HG03342 (cell line): ENCODE results near the gene VSIG4.
"Not testable (repeated sequence)": the region's sequence is repeated elsewhere in the genome, so short reads cannot be mapped to it uniquely, and the experiment has no call there.

Experiments
- ATAC-seq: cut with Tn5 transposase; IDR thresholded peaks from one replicate; pipeline ENCODE4 v1.9.1; 2021; ENCODE audit warnings: mild to moderate bottlenecking, moderate library complexity; ENCODE audit not compliant: unreplicated experiment

The VSIG4 gene

GRCh38 chrX:66039944-66040343 lies at the start of gene VSIG4:
Gene VSIG4, minus strand, starts transcription at chrX:66040080. Its CDS starts 82 bp downstream, at chrX:66039998.
- no peak for ATAC-seq

DNA sequence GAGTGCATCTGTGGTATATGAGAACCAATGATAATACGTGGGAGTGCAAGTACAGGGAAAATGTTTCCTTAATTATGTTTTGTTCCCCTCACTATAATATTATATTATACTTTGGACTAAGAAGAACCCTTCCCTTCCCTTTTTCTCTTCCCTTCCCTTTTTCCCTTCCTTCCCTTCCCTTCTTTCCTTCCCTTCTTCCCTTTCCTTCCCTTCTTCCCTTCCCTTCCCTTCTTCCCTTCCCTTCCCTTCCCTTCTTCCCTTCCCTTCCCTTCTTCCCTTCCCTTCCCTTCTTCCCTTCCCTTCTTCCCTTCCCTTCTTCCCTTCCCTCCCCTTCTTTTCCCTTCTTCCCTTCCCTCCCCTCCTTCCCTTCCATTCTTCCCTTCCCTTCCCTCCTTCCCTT lies 36.9 kb upstream of the VSIG4 start:
- no peak for ATAC-seq

DNA sequence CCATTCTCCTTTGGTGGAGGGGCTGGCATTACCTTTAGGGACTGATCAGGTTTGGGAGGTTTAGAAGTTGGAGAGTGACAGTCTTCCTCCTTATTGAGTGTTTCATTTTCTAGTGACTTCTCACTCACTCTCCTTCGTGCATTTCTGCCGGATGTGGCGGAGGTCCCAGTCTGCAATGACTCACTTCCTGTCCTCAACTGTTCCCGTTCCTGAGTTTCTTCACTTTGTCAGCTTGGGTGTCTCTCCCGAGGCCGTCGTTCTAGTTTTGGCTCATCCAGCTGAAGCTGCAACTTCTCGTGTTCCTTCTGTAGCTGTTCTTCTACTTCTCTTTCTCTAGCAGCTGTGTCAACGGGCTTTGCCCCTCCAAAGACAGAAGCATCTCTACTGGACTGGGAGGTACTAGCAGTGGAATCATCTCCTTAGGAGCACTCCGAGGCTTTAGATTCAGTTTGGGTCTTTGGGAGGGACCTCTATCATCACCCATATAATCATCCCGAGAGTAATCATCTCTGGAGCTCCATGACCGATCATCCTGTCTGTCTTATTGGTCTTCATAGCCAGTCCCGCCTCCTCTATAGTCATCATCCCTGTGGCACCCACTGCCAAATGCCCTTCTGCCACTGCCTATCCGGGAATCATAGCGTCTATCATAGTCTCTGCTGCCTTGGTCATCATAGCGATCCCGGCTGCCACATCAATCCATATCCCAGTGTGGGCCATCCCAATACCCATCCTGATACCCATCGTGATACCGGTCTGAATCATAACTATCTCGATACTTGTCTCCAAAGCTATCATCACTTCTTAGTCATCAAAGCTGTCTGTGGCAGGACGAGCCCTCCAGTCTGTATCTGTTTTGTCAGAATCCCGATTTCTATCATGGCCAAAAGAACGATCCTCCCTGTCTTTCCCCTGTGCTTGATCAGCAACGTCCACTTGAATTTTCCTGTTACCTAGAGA lies 35.3 kb upstream of the VSIG4 start:
- ATAC-seq, result no peak

DNA sequence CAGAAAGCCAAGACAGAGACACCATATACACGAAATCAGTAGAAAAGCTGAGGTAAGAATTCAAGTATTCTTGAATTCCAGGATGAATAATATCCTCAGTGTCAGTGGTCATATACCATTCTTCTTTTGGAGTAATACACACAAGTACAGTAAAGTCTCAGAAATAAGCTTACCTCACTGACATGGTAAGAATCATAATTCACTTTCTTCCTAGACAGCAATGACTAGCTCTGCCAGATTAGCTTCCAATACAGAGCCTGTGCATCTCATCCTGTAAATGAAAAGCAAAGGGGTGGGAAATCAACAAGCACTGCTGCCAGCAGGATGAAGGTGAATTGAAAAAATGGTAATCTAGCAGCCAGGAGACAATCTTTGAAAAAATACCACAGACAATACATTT lies 31.2 kb upstream of the VSIG4 start:
- ATAC-seq, result no peak

GRCh38 chrX:66064261-66064660 lies 24.4 kb upstream of the VSIG4 start:
- no peak for ATAC-seq

GRCh38 chrX:66057019-66057418 lies 17.1 kb upstream of the VSIG4 start:
- ATAC-seq, result not testable (repeated sequence)

GRCh38 chrX:66054978-66055377 lies 15.1 kb upstream of the VSIG4 start:
- no peak for ATAC-seq

DNA sequence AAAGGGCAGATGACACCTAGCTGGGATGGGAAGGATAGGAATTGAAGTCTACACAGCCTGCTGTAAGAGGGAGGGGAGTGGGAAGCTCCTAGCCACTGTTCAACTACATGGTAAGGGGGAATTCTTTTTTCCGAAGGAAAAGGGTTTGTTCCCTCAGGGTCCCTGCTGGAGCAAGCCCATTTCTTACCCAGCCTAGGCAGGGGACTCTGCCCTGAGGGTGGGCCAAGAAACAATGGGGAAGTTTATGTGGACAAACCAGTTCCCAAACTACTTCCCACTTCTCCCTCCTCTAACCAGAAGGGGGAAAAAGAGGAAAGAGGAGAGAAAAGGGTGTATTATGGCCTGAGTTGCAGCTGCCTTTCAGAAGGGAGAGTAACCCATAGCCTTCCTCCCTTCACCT lies 13.5 kb upstream of the VSIG4 start:
- ATAC-seq, result no peak

GRCh38 chrX:66051980-66052379 lies 12.1 kb upstream of the VSIG4 start:
- ATAC-seq, result no peak

DNA sequence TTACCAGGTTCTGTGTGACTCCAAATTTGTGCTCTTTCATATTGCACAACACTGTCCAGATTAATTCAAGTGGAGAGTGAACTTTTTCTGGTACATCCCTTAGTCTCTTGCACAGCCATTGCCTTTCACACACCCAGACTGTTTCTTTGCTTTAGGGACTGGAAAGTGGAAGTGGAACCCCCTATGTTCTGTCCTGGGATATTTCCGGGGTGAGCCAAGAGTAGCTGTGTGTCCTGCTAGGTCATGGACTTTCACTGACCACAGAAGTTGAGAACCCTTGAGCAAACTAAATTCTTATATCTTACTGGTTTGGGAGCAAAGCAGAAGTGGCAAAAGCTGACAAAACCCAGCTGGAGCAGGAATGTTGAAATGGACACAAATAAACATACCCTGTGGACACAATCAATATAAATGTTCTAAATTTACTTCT lies 10.3 kb upstream of the VSIG4 start:
- ATAC-seq, result no peak

- no peak for ATAC-seq
These were observed 9.2 kb upstream of the VSIG4 start for GRCh38 chrX:66049056-66049455.

GRCh38 chrX:66046612-66047235 lies 6.8 kb upstream of the VSIG4 start:
- peak; percentile 77 for ATAC-seq

GRCh38 chrX:66045894-66046293 lies 6.0 kb upstream of the VSIG4 start:
- ATAC-seq, result no peak

DNA sequence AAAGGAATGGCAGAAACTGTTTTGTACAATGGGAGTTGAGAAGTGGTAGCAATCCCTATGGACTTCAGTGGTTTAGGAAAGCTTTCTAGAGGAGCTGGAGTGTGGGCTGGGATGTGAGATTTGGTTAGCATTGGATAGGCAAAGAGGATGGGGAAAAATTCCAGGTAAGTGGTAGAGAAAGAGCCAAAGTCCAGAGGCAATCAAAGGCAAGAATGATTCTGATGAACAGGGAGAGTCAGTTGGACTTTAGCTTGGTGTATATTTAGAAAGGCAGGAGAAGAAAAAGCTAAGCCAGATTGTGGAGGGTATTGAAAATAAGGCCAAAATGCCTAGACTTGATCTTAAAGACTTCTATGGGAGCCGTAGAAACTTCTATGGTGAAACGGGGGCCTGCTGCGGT lies 3.7 kb upstream of the VSIG4 start:
- no peak for ATAC-seq

DNA sequence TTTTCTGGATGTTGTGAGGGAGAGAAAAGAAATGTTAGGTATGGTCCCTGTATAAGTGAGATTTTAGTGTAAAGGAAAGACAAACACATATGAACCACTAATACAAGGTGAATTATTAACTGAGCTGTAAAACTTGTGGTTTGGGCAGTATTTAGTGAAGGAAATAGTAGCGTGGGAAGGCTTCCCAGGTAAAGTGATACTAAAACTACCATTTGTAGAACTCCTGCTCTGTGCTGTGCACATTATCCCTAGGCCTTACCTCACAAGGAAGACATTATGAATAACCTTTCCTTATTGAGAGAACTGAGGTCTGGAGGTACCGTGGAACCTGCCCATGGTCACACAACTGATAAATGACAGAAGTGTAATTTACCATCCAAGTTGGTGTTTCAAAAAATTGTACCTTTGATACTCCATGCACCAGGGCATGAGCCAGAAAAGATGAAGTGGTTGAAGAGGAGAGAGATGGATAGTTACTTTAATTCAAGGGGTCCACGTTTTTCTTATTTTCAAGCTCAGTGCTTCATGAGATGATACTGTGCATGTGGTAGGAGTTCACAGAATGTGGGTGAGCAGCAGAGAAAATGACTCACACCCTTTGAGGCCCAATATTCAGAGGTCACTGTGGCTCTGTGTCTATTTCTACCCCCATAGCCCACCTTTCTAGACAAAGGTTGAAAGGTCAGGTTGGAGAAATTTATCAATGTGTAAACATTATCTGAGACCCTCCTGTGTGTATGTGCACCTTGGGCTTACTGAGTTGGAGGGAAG lies 2.6 kb upstream of the VSIG4 start:
- ATAC-seq, result peak; percentile 35

DNA sequence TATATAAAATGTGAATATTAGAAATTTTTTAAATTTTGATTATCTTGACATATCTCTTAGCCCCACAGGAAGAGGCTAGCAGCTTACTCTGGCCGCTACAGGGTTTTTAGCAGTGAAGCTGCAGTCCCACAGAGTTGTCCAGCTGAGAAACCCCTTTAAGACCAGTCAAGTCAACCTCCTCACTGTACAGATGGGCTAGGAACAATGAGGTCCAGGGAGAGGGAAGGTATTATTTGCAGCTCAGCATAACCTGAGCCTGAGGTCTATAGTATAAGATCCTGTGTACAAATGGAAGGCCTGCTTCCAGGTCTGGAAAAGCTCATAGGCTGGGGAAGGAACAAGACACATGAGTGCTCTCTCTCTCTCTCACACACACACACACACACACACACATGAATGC lies 1.8 kb downstream of the VSIG4 start:
- ATAC-seq, result no peak

GRCh38 chrX:66036231-66036630 lies 3.6 kb downstream of the VSIG4 start:
- ATAC-seq, result no peak

DNA sequence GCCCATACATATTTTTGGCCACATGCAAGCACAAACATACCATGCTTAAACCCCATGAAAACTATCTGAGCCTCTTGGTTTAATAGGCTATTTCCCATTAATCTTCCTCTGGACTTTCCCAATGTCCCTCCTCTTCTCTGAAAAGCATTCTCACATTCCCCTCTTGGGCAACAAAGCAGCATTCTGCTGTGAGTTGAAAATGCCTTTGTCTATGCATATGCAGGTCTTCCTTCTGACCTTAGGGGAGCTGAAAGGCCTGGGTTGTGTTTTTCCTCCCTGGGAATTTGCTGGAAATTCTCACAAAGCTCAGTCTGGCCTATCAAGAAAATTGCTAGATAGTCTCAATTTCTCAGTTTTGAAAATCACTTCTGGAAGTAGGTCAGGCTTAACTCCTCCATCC lies 4.2 kb downstream of the VSIG4 start:
- ATAC-seq, result no peak

GRCh38 chrX:66030505-66031317 lies 9.2 kb downstream of the VSIG4 start:
- peak; percentile 90 for ATAC-seq

DNA sequence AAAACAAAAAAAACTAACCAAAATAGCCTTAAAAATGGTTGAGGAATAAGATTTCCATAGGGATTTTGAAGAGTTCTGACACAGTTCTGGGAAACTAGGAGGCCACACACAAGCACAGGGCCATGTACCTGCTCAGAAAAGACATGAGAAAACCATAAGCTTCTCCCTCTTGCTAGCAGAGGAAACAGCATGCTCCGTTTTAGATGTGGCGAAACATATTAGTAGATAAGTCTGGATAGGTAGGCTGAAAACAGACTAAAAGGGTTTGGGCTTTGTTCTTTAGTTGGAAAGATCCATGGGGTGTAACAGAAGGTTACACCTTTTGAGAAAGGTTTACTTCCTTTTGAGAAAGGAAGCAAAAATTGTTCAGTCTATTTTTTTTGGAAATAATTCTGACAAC lies 10.9 kb downstream of the VSIG4 start:
- ATAC-seq, result no peak

DNA sequence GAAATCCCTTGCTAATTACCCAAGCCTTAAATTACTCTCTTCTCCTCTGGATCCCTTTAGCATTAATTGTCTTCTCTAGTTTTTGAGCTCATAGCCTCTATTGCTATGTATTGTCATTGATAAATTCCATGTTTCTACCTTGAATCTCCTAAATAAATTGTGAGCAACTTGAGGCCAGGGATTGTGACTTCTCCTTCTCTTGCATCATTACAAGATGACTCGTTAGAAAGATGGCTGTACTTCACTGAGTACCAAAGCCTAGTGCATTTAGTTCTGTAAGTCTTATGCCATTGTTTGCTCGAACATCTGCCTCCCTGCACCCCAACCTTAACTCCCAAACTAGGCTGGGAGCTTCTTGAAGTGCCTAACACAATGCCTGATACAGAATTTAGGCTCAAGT lies 15.3 kb downstream of the VSIG4 start:
- ATAC-seq, result no peak
